NCI-H1694 treated with DMSO at 0.1 percent for 48 hours (cell line): ENCODE results near the gene ABHD13.

Experiments used
- DNase-seq: peaks from one replicate; lab custom pipeline; 2025; lab: John Stamatoyannopoulos, UW

ABHD13 gene

DNA sequence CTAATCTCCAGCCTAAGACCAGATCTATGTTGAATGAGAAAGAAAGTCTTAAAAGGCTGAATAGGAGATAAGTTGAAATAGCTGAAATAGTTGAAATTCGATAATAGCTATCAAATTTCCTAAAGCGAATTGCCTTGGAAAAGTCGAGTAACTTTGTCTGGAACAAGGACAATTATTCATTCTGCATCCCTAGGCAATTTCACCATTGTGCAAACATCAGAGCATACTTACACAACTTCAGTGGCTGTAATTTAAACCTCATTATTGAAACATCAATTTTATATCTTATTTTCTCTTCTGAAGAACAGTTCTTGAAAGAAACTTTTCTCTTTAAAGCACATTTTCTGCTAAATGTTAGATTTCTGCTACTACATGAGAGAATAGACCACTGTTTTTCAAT lies 64.9 kb downstream of the ABHD13 start:
- DNase-seq, result no peak
